GM12891 (cell line): ENCODE results near the gene CDK17.

Source experiments
- DNase-seq: peaks from one replicate; pipeline ENCODE4 v3.0.0; 2011; ENCODE audit warnings: low spot score; ENCODE audit not compliant: insufficient read length
- FAIRE-seq: peaks from 2 replicates; lab custom pipeline; 2011; peaks lifted over from hg19 to GRCh38; lab: Jason Lieb, UNC
- PAX5 ChIP-seq: IDR thresholded peaks from 2 replicates; pipeline ENCODE4 v1.6.1; 2011; ENCODE audit warnings: low read length, moderate library complexity, mild to moderate bottlenecking; ENCODE audit not compliant: insufficient read depth, severe bottlenecking
- POLR2A ChIP-seq: IDR thresholded peaks from 2 replicates; pipeline ENCODE4 v1.6.1; 2011; ENCODE audit warnings: low read depth, low read length, control low read depth
- POLR2AphosphoS5 ChIP-seq: IDR thresholded peaks from 2 replicates; pipeline ENCODE4 v1.6.1; 2011; ENCODE audit warnings: low read depth, low read length, control low read depth
- POU2F2 ChIP-seq: IDR thresholded peaks from 2 replicates; pipeline ENCODE4 v1.6.1; 2011; ENCODE audit warnings: low read depth, mild to moderate bottlenecking, control low read depth, low read length, moderate library complexity
- SPI1 ChIP-seq: IDR thresholded peaks from 2 replicates; pipeline ENCODE4 v1.6.1; 2011; ENCODE audit warnings: low read depth, low read length, control low read depth
- TAF1 ChIP-seq: IDR thresholded peaks from 2 replicates; pipeline ENCODE4 v1.6.1; 2011; ENCODE audit warnings: low read depth, low read length, control low read depth

The CDK17 gene

DNA sequence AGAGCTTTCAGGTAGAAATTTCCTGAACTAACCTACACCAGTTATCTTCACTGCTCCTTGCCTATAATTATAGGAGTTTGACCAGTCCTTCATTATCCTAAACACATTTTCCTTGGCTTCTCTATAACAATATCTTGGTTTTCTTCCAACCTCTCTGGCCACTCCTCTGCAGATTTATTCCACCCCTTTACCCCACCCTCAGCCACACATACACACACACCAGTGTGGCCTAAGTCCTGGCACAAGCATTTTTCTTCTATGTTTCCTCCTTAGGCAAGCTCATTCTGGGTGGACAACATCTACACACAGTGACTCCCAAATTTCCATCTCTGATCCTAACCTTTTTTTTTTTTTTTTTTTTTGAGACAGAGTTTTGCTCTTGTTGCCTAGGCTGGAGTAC lies 25.1 kb downstream of the CDK17 start:
- no peak for FAIRE-seq
- TF ChIP-seq PAX5 (no peak), TAF1 (no peak), POLR2A (no peak), POLR2AphosphoS5 (no peak), SPI1 (no peak), POU2F2 (no peak)
- DNase-seq = no peak

DNA sequence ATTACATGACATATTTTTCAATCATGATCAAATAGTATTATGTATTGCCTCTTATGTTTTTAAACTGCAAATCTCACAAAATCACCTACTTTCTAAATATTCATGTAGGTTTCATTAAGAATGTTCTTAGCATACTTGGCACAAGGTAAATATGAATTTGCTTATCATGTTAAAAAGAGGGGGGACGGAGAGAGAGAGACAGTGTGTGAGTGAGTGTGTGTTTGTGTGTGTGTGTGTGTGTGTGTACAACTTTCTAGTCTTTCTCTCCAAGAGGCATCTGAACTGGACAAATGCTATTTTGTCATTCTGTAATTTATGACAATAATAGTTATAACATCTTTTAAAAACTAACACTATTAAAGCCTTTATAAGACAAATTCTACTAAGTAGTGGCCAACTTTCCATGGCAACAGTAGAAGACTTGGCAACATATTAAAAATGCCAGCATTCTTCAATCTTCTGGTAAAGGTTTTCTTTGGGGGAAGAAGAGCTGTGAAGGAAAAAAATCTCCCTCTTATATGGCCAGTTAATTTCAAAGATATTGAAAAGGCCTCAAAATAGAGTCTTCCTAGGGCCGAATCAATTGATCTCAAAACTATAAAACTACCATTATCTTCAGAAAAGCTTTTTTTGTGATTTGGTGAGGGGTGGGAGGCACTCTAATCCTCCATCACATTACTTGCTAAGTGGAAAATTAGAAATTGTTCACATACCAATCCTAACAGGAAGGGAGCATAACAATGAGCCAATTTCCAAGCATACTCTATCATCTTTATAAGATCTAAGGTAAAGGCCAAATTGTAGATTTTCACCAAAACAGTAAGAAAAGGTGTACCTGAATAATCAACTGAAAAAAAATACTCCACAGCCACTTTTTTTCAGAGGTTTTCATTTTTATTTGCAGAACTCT lies 28.2 kb downstream of the CDK17 start:
- FAIRE-seq (no peak), DNase-seq (no peak)
- TF ChIP-seq PAX5 (no peak), TAF1 (no peak)

GRCh38 chr12:96371138-96371789 lies 29.0 kb downstream of the CDK17 start:
- TF ChIP-seq POU2F2 = no peak
- no peak for TF ChIP-seq PAX5
- no peak for TF ChIP-seq SPI1
- no peak for TF ChIP-seq TAF1
- no peak for TF ChIP-seq POLR2AphosphoS5
- TF ChIP-seq POLR2A = no peak
- FAIRE-seq = no peak
- DNase-seq = no peak

- FAIRE-seq (no peak), DNase-seq (no peak)
- TF ChIP-seq SPI1 (no peak), POLR2A (no peak), PAX5 (no peak), POLR2AphosphoS5 (no peak), TAF1 (no peak), POU2F2 (no peak)
These were observed 31.6 kb downstream of the CDK17 start for GRCh38 chr12:96368687-96369086.

DNA sequence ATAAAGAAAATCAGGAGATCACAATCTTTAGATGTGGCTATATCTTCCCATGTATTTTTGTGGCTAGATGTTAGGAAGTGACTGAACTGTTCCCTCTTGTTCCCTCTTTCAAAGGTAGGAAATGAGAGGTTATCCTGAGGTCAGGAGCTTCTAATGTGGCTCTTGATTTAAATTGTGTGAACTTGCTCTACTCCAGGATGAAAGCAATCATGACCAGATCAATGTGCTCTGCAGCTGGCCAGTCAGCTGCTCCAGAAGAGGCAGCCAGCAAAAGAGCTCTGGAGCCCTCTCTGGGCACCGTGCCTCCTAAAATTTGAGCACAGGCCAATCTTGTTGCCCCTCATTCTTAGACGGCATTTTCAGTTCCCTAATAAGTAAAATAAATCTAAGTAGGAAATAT lies 32.0 kb downstream of the CDK17 start:
- no peak for DNase-seq
- TF ChIP-seq SPI1 (no peak; the same call in 1 of the 2 replicates), POU2F2 (no peak), POLR2A (no peak), PAX5 (no peak), POLR2AphosphoS5 (no peak), TAF1 (no peak)
- no peak for FAIRE-seq

DNA sequence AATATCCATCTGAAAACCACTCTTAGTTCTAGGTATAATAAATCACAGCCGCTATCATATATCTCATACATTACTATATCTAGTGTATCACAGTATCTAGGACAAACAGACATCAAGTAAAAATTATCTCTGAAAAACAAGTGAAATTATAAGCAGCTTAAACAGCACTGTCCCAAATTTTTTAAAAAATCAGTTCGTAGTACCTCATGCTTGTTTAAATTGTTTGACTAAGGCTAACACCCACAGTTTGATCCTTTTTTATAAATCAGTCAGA lies 33.9 kb downstream of the CDK17 start:
- DNase-seq = no peak
- FAIRE-seq = no peak
- no peak for TF ChIP-seq POLR2AphosphoS5
- TF ChIP-seq PAX5 = no peak
- TF ChIP-seq SPI1 = no peak
- no peak for TF ChIP-seq POLR2A
- TF ChIP-seq POU2F2 = no peak
- no peak for TF ChIP-seq TAF1

GRCh38 chr12:96365604-96366380 lies 34.4 kb downstream of the CDK17 start:
- no peak for DNase-seq
- TF ChIP-seq PAX5 = no peak
- no peak for TF ChIP-seq POU2F2
- no peak for TF ChIP-seq SPI1
- no peak for TF ChIP-seq POLR2AphosphoS5
- no peak for TF ChIP-seq POLR2A
- TF ChIP-seq TAF1 = no peak
- FAIRE-seq = no peak

DNA sequence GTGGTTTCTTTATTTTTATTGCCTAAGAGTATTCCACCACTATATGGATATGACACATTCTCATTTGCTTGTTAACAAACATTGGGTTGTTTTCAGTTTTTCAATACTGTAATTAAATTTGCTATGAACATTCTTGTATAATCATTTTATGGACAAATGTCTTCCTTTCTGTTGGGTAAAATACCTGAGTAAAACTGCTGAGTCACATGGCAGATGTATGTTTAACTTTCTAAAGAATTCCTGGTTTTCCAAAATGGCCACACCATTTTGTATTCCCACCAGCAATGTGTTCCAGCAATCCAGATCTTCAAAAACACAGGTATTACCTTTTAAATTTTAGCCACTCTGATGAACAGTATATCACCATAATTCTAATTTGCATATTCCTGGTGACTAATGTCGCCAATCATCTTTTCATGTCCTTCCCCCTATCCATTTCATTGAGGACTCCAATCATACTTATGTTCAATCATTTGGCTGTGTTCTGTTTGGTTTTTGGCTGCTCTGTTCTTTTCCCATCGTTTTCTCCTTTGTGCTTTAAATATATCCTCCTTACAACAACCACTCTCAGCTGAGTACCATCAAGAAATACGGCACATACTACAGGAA lies 36.0 kb downstream of the CDK17 start:
- FAIRE-seq (no peak), DNase-seq (no peak)
- no peak for TF ChIP-seq TAF1
- no peak for TF ChIP-seq SPI1
- TF ChIP-seq POLR2A = no peak

- no peak for FAIRE-seq
- no peak for DNase-seq
- TF ChIP-seq SPI1 (no peak), TAF1 (no peak), POLR2AphosphoS5 (no peak), POU2F2 (no peak), POLR2A (no peak), PAX5 (no peak)
These were observed 39.2 kb downstream of the CDK17 start for GRCh38 chr12:96361074-96361473.
